ENCODE results near the gene OGFOD1. TPM values are rescaled to one million over a fixed set of nuclear protein-coding genes. Genes with fewer than 3 reads are reported as not detected.

The OGFOD1 gene
- polyA plus RNA-seq, 1 donor (not counting 4 experiments of a cell fraction or from before 2014, with no cell fraction given): 70.5 TPM

DNA sequence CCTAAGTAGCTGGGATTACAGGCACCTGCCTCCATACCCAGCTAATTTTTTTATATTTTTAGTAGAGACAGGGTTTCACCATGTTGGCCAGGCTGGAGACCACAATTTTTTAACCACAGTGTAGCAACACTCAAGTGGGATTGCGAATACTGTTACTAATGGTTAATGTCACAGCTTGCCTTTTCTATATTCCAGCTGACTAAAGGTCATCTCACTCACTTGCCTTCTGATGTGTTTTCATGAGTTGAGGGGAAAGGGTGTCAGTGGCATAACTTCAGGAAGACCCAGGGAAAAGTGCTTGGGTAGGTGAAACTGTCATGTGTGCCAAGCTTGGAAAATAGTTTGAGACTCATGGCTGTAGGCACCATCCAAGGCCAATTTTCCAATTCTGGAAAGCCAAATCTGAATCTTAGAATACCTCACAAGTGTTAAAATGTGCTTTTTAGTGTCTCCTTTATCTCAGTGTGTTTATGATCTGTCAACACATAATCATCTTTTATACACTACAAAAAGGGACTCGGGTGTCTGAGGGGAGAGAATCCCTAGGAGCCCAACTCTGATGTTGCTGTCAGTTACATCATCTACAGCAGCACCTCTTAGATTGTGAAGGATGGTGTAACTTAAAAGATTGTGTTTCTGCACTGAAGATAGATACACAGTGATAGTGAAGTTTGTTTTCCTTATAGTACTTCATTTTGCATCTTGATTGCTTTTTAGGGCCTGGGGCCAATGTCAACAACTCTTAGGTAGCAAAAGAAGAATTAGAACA, 27.1 kb downstream of the OGFOD1 start:
- Histone ChIP-seq H3K36me3 (ENCODE audit: control insufficient read depth in 2 of 2, extremely low read depth in 1 of 2, insufficient read depth in 2 of 2, low read length in 2 of 2) (peaks cover 11 to 40% of the 10 kb centered on the region in 2 experiments), H3K79me2 (ENCODE audit: control insufficient read depth, insufficient read depth, low read length) (no peaks in the 10 kb centered on the region)

DNA sequence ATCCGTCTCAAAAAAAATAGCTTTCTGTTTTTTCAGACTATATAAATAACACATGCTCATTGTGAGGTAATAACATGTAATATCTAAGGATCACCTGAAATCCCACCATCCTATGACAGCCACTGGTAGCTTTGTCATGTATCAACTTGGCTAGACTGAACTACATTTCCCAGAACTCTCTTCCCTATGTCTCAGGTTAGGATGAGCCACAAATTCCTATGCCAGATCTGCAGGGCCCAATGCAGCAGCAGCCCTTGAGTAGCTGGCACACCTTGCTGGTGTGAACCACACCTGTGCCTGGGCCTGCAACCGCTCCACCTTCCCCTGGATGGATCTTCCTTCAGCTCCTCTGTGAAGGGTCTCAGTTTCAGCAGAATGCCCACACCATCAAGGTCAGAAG, 28.1 kb downstream of the OGFOD1 start:
- Histone ChIP-seq H3K4me1 (ENCODE audit: control insufficient read depth, extremely low read depth, insufficient read depth, low read length) (peaks cover 13% of the 10 kb centered on the region), H3K4me3 (ENCODE audit: control insufficient read depth in 2 of 3, extremely low read depth in 1 of 3, insufficient read depth in 2 of 3, low read depth in 1 of 3, low read length in 3 of 3) (no peak overlapping the region), H3K4me2 (ENCODE audit: control insufficient read depth, extremely low read depth, insufficient read depth, low read depth, low read length) (no peak overlapping the region), H3K9me1 (ENCODE audit: control insufficient read depth, extremely low read depth, insufficient read depth, low read length) (no peaks in the 10 kb centered on the region), H3K36me3 (ENCODE audit: control insufficient read depth in 2 of 2, extremely low read depth in 1 of 2, insufficient read depth in 2 of 2, low read length in 2 of 2) (peaks cover 11 to 35% of the 10 kb centered on the region in 2 experiments), H2AFZ (ENCODE audit: control insufficient read depth, low read length) (no peak overlapping the region), H4K20me1 (ENCODE audit: control insufficient read depth, extremely low read depth, insufficient read depth, low read length) (no peaks in the 10 kb centered on the region), H3K27me3 (ENCODE audit: control insufficient read depth, extremely low read depth, insufficient read depth, low read length) (no peaks in the 10 kb centered on the region), H3K79me2 (ENCODE audit: control insufficient read depth, insufficient read depth, low read length) (no peaks in the 10 kb centered on the region), H3K27ac (ENCODE audit: control insufficient read depth, insufficient read depth, low read length) (no peak overlapping the region), H3K9ac (ENCODE audit: control insufficient read depth, extremely low read depth, insufficient read depth, low read length) (no peak overlapping the region), H3K9me3 (ENCODE audit: control insufficient read depth, low read depth, low read length) (no peaks in the 10 kb centered on the region)
- dilution Hi-C loops (cut with MboI; ENCODE audit: extremely low pct_ligation_motif_present, low sequenced_read_pairs): no loop called here
- TF ChIP-seq CTCF (optimal IDR thresholded peaks at IDR 0.05 in 1 of 3, IDR thresholded peaks at IDR 0.05 in 1 of 3, conservative IDR thresholded peaks at IDR 0.05 in 1 of 3; ENCODE audit: extremely low read depth in 1 of 3, insufficient read depth in 2 of 3, low read length in 3 of 3) (no peak), EZH2 (IDR thresholded peaks at IDR 0.05; ENCODE audit: low read length) (no peak)
- no peak for FAIRE-seq
- no peak for DNase-seq (ENCODE audit: low read depth, low spot score)

More for the DNA sequence above, 27.1 kb downstream of the OGFOD1 start:
- dilution Hi-C loops (cut with MboI; ENCODE audit: extremely low pct_ligation_motif_present, low sequenced_read_pairs): no loop called here
- TF ChIP-seq EZH2 (IDR thresholded peaks at IDR 0.05; ENCODE audit: low read length): no peak
- no peak for TF ChIP-seq CTCF (optimal IDR thresholded peaks at IDR 0.05 in 1 of 3, IDR thresholded peaks at IDR 0.05 in 1 of 3, conservative IDR thresholded peaks at IDR 0.05 in 1 of 3; ENCODE audit: extremely low read depth in 1 of 3, insufficient read depth in 2 of 3, low read length in 3 of 3)
- H3K27me3 ChIP-seq (ENCODE audit: control insufficient read depth, extremely low read depth, insufficient read depth, low read length): no peaks in the 10 kb centered on the region
- no peaks in the 10 kb centered on the region for H3K9me1 ChIP-seq (ENCODE audit: control insufficient read depth, extremely low read depth, insufficient read depth, low read length)
- no peak overlapping the region for H3K9ac ChIP-seq (ENCODE audit: control insufficient read depth, extremely low read depth, insufficient read depth, low read length)
- H2AFZ ChIP-seq (ENCODE audit: control insufficient read depth, low read length): no peak overlapping the region
- H3K4me2 ChIP-seq (ENCODE audit: control insufficient read depth, extremely low read depth, insufficient read depth, low read depth, low read length): no peak overlapping the region
- no peak overlapping the region for H3K4me3 ChIP-seq (ENCODE audit: control insufficient read depth in 2 of 3, extremely low read depth in 1 of 3, insufficient read depth in 2 of 3, low read depth in 1 of 3, low read length in 3 of 3)
- H3K27ac ChIP-seq (ENCODE audit: control insufficient read depth, insufficient read depth, low read length): no peak overlapping the region
- FAIRE-seq: no peak
- DNase-seq (ENCODE audit: low read depth, low spot score): no peak
- no peaks in the 10 kb centered on the region for H4K20me1 ChIP-seq (ENCODE audit: control insufficient read depth, extremely low read depth, insufficient read depth, low read length)
- H3K4me1 ChIP-seq (ENCODE audit: control insufficient read depth, extremely low read depth, insufficient read depth, low read length): peaks cover 13% of the 10 kb centered on the region
- no peaks in the 10 kb centered on the region for H3K9me3 ChIP-seq (ENCODE audit: control insufficient read depth, low read depth, low read length)
